HepG2 (cell line): ENCODE data around the gene WDR18. TPM values are rescaled to one million over a fixed set of nuclear protein-coding genes. Genes with fewer than 3 reads are reported as not detected.

Experiments used
- AKAP8 ChIP-seq: sonication (generic); formaldehyde crosslinking; IDR thresholded peaks from 2 replicates; pipeline ENCODE4 v1.5.1; 2020; ENCODE audit warnings: mild to moderate bottlenecking, missing genetic modification reagents
- ATF3 ChIP-seq: sonication (generic); formaldehyde crosslinking; IDR thresholded peaks from 2 replicates; pipeline ENCODE4 v1.4.0; 2020; ENCODE audit warnings: missing genetic modification reagents
- CEBPB ChIP-seq: IDR thresholded peaks from 2 replicates; pipeline ENCODE4 v1.6.1; 2011; ENCODE audit warnings: low read depth, low read length, improper control_type of control experiment, borderline replicate concordance
- IRX3 ChIP-seq: sonication (generic); formaldehyde crosslinking; IDR thresholded peaks from 2 replicates; pipeline ENCODE4 v1.8.1; 2023; ENCODE audit warnings: mild to moderate bottlenecking, low read depth, missing genetic modification reagents, borderline replicate concordance
- KDM5B ChIP-seq: sonication (generic); formaldehyde crosslinking; IDR thresholded peaks from 2 replicates; pipeline ENCODE4 v1.4.0; 2020; ENCODE audit warnings: missing genetic modification reagents, mild to moderate bottlenecking, borderline replicate concordance
- KLF13 ChIP-seq: sonication (generic); formaldehyde crosslinking; IDR thresholded peaks from 2 replicates; pipeline ENCODE4 v1.4.0; 2020; ENCODE audit warnings: mild to moderate bottlenecking, missing genetic modification reagents
- LCORL ChIP-seq, 2 experiments: fragments of 450-650 bp in 1 of 2; sonication (generic) in 1 of 2; formaldehyde crosslinking in 1 of 2; IDR thresholded peaks; 2 replicates each; pipeline versions ENCODE4 v1.5.0 to v1.6.1; 2017 to 2020; ENCODE audit warnings: antibody characterized with exemption in 1 of 2, missing genetic modification reagents in 1 of 2
- MYPOP ChIP-seq: sonication (generic); formaldehyde crosslinking; IDR thresholded peaks from 2 replicates; pipeline ENCODE4 v1.8.1; 2023; ENCODE audit warnings: mild to moderate bottlenecking, moderate library complexity, missing genetic modification reagents
- PCBP1 ChIP-seq: fragments of 200-400 bp; formaldehyde crosslinking; IDR thresholded peaks from 2 replicates; pipeline ENCODE4 v1.6.1; 2017; ENCODE audit warnings: mild to moderate bottlenecking, low read depth, low read length, borderline replicate concordance
- RBFOX2 ChIP-seq: fragments of 200-400 bp; formaldehyde crosslinking; IDR thresholded peaks from 2 replicates; pipeline ENCODE4 v1.6.1; 2017; ENCODE audit warnings: low read depth, mild to moderate bottlenecking, low read length
- RNF2 ChIP-seq: fragments of 450-650 bp; conservative IDR thresholded peaks from 2 replicates; pipeline ENCODE4 v1.6.1; 2016; ENCODE audit warnings: low read depth
- ZBTB33 ChIP-seq: sonication (generic); formaldehyde crosslinking; IDR thresholded peaks from 2 replicates; pipeline ENCODE4 v1.4.0; 2020; ENCODE audit warnings: missing genetic modification reagents
- ZBTB34 ChIP-seq: sonication (generic); formaldehyde crosslinking; IDR thresholded peaks from 2 replicates; pipeline ENCODE4 v1.8.0; 2022; ENCODE audit warnings: mild to moderate bottlenecking, missing genetic modification reagents
- ZBTB42 ChIP-seq: sonication (generic); formaldehyde crosslinking; IDR thresholded peaks from 2 replicates; pipeline ENCODE4 v1.5.0; 2020; ENCODE audit warnings: mild to moderate bottlenecking, missing genetic modification reagents
- ZNF326 ChIP-seq: sonication (generic); formaldehyde crosslinking; IDR thresholded peaks from 2 replicates; pipeline ENCODE4 v1.4.0; 2020; ENCODE audit warnings: missing genetic modification reagents, borderline replicate concordance
- ZNF615 ChIP-seq: sonication (generic); formaldehyde crosslinking; IDR thresholded peaks from 2 replicates; pipeline ENCODE4 v1.5.0; 2020; ENCODE audit warnings: mild to moderate bottlenecking, missing genetic modification reagents, borderline replicate concordance
- ZNF652 ChIP-seq: IDR thresholded peaks from 2 replicates; pipeline ENCODE4 v1.6.1; 2016; ENCODE audit warnings: low read depth, borderline replicate concordance
- ZNF672 ChIP-seq: sonication (generic); formaldehyde crosslinking; IDR thresholded peaks from 2 replicates; pipeline ENCODE4 v1.8.1; 2022; ENCODE audit warnings: missing genetic modification reagents
- ZNF710 ChIP-seq: sonication (generic); formaldehyde crosslinking; IDR thresholded peaks from 2 replicates; pipeline ENCODE4 v1.5.0; 2020; ENCODE audit warnings: mild to moderate bottlenecking, missing genetic modification reagents, borderline replicate concordance
- ZNF740 ChIP-seq: sonication (generic); formaldehyde crosslinking; IDR thresholded peaks from 2 replicates; pipeline ENCODE4 v1.4.0; 2020; ENCODE audit warnings: missing genetic modification reagents
- ZNF782 ChIP-seq: sonication (generic); formaldehyde crosslinking; IDR thresholded peaks from 2 replicates; pipeline ENCODE4 v1.4.0; 2020; ENCODE audit warnings: missing genetic modification reagents, mild to moderate bottlenecking, borderline replicate concordance
- polyA plus RNA-seq, 8 experiments: library from polyadenylated mRNA; depleted of rRNA in 3 of 8; stranded (reverse) in 7 of 8; unstranded in 1 of 8; fragments of >200 nt; fragmentation: Illumina TruSeq in 4 of 8; extraction: Trizol in 4 of 8; gene quantifications; 2 replicates each; pipeline versions ENCODE4 v1.2.1 to v1.2.3, GENCODE V29; 2011 to 2016; ENCODE audit warnings: low read depth in 4 of 8, missing spikeins in 1 of 8, mixed read lengths in 1 of 8; ENCODE audit not compliant: insufficient read depth in 1 of 8
- total RNA-seq, 5 experiments: library from RNA; depleted of rRNA; stranded (reverse); fragments of >200 nt; fragmentation: Illumina TruSeq; extraction: Trizol; gene quantifications; 2 replicates each; pipeline ENCODE4 v1.2.3, GENCODE V29; 2016; ENCODE audit warnings: low read depth in 1 of 5

WDR18 gene
- total and polyA plus RNA-seq, 2 of the 13 experiments (the other 11 are each of a cell fraction or from before 2014, with no cell fraction given): 36.4 to 47.6 TPM

- TF ChIP-seq ZNF615 (CRISPR knock-in tag): no peak
- 0 out of 2 replicates have a peak, but pooled peaks have one; percentile 8 for TF ChIP-seq ZBTB33
- no peak for TF ChIP-seq ZNF326 (CRISPR knock-in tag)
- 0 out of 2 replicates have a peak, but pooled peaks have one; percentile 10 for TF ChIP-seq RBFOX2
- TF ChIP-seq KLF13 (CRISPR knock-in tag): no peak
- TF ChIP-seq ZBTB42 (CRISPR knock-in tag): 0 out of 2 replicates have a peak, but pooled peaks have one; percentile 51
- 0 out of 2 replicates have a peak, but pooled peaks have one; percentile 4 for TF ChIP-seq ZNF710 (CRISPR knock-in tag)
- TF ChIP-seq AKAP8 (CRISPR knock-in tag): peak; percentile 4; the same call in 1 of the 2 replicates
- 0 out of 2 replicates have a peak, but pooled peaks have one; percentile 36 for TF ChIP-seq MYPOP
- TF ChIP-seq ZNF740: no peak
- no peak for TF ChIP-seq ZBTB34 (CRISPR knock-in tag)
- no peak for TF ChIP-seq ZNF782 (CRISPR knock-in tag)
- TF ChIP-seq KDM5B (CRISPR knock-in tag): peak; percentile 1; the same call in 1 of the 2 replicates
- no peak for TF ChIP-seq ZNF672
- TF ChIP-seq PCBP1: peak; percentile 21; the same call in 1 of the 2 replicates
- TF ChIP-seq RNF2: no peak
- TF ChIP-seq LCORL (IDR thresholded peaks at IDR 0.05): no peak
- 0 out of 2 replicates have a peak, but pooled peaks have one; percentile 33 for TF ChIP-seq LCORL (CRISPR knock-in tag; IDR thresholded peaks at IDR 0.05)
- TF ChIP-seq IRX3 (CRISPR knock-in tag): no peak
- no peak for TF ChIP-seq ZNF652 (CRISPR knock-in tag)
- TF ChIP-seq ATF3: no peak
- no peak for TF ChIP-seq CEBPB
These were observed 30.5 kb upstream of the WDR18 start (continued) for GRCh38 chr19:953445-954271.
